ENCODE results near the gene PCSK5.
A peak's percentile ranks its signal among the peaks of the same experiment; 100 is the strongest.
"Not testable (repeated sequence)": the region's sequence is repeated elsewhere in the genome, so short reads cannot be mapped to it uniquely, and the experiment has no call there.

The PCSK5 gene

GRCh38 chr9:75891277-75891741 is 836 bp downstream of the PCSK5 start:
- no peak for DNase-seq

GRCh38 chr9:75891771-75892215 is 1.3 kb downstream of the PCSK5 start:
- DNase-seq: peak; percentile 48

DNA sequence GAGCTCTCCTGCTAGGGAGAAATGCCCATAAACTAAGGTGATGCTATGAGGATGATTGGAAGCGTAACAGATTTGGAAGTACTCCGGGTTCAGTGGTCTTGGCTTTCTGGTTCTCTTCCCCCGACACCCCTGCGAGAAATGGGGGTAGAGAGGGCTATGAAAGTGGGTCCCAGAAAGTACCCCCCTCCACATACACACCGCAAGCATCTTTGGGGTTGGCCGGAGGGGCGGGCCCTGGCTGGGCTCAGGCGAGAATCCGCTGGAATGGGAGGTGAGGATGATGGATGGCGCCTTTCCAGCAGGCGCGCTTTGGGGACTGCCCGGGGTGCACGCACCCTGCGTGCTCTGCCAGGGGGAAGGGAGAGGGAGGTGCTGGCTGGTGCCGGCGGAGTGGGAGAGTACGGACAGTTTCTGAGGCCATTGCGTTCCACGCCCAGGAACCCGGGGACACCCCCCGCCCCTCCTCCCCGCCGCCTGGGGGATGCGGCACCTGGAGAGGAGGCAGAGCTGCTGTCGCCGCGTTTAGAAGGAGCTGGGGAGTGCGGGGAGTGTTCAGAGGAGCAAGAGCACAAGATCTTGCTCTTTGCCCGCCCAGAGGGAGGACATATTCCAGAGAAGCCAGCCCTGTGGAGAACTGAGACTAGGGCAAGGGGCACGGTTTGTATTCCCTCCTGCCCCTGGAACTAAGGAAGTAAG is 1.9 kb downstream of the PCSK5 start:
- peak; percentile 62 for DNase-seq

DNA sequence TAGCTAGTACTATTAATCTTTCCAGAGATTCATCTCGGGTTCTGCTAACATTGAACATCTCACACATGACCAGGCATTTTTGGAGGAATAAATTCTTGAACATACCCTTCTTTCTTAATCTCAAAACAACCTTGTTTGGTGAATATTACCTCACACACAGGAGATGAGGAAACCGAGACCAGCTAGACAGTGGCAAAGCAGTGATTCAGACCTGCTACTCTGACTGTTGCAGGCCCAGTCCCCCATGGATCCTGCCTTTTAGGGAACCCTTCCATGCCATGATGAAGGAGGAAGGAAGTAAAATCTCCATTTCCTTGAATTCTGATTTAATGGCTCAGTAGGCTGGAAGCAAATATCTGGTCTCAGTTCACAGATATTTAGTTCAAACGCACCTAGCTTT is 2.6 kb downstream of the PCSK5 start:
- DNase-seq: no peak

DNA sequence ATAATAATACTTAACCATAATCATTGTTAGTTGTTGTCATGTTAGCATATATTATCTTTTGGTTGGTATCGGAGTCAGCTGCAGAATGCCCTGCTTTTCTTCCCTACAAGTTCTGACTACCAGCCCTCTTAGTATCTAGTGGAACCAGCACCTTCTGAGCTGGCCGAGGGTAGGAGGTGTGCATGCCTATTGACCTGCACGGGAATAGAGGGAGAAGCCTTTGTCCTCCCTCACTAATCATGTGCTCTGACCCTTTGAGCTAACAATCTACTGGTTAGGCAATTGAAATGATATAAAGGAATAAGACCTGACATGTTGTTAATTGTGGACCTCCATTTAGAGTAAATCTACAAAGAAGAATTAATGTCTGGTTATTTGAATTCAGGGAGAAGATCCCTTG is 4.1 kb downstream of the PCSK5 start:
- no peak for DNase-seq

DNA sequence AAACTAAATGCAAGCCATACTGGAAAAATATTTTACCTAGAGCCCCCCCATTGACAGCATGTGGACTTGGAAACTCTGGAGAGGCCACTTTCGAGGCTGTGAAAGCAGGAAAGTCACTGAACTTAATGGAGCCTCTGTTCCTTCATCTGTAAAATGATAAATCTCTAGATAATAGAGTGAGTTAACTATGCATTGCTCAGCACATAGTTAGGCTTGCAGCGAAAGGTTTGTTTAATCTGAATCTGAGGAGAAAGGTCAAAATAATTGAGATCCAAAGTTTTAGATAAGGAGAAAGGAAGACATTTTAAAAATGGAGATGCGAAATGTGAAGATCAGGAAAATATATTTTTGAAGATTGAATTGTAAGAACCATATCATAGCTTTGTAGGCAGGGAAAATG is 4.6 kb downstream of the PCSK5 start:
- no peak for DNase-seq

GRCh38 chr9:75896193-75896592 is 5.7 kb downstream of the PCSK5 start:
- no peak for DNase-seq

DNA sequence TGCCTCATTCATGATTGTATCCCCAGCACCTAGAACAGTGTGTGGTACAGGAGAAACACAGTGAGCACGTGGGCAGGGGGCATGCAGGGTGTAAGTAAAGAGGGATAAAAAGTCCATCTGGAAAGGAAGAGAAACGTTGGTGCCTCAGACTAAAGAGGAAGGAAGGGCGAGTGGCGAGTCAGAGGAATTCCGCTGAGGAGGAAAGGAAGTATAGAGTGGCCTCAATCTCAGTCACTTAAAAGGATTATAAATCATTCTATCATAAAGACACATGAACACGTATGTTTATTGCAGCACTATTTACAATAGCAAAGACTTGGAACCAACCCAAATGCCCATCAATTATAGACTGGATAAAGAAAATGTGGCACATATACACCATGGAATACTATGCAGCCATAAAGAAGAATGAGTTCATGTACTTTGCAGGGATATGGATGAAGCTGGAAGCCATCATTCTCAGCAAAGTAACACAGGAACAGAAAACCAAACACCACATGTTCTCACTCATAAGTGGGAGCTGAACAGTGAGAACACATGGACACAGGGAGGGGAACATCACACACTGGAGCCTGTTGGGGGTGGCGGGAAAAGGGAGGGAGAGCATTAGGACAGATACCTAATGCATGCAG is 10.5 kb downstream of the PCSK5 start:
- DNase-seq: not testable (repeated sequence)

GRCh38 chr9:75903785-75904360 is 13.4 kb downstream of the PCSK5 start:
- no peak for DNase-seq

DNA sequence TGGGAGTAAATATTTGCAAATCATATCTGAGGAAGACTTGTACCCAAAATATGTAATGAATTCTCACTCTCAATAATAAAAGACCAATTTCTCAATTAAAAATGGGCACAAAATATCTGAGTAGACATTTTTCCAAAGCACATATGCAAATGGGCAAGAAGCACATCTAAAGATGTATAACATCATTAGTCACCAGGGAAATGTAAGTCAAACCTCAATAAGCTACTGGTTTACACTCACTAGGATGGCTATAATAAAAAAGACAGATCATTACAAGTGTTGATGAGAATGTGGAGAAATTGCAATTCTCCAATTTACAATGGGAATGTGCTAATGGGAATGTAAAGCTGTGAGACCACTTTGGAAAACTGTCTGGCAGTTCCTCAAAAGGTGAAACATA is 13.9 kb downstream of the PCSK5 start:
- no peak for DNase-seq

DNA sequence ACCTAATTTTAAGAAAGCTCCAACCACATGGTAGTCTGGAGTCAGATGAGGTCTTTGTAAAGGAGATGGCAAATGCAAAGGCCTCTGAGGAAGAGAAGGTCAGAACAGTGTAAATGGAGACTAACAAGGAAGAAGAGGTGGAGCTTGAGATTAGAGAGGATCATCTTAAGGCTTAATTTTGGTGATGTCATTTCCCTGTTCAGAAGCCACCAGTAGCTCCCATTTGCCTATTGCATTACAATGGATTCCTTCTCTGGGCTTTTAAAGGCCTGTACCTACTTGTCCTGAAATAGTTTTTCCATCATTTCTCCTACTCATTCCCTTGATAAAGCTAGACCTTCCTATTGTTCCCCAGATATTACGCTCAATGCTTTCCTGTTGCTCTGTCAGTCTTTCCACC is 16.1 kb downstream of the PCSK5 start:
- no peak for DNase-seq

GRCh38 chr9:75907329-75907728 is 16.9 kb downstream of the PCSK5 start:
- no peak for DNase-seq

DNA sequence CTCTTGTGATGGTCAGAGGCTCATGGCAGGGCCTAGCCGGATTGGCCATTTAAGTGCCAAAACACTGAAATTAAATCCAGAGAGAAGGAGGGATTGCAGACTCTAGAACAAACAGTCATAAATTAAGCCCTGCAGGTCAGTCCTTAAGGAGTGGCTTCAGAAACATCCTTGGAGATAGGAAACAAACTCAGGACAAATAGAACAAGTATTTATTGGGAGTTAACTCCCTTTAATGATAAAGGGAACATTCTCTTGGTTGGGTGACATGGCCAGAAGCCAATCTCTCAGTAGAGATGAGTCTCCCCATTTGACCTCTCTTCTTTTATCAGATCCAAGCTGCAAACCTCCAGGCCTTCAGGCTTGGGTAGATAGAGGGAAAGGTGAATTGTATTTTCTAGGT is 17.4 kb downstream of the PCSK5 start:
- DNase-seq: no peak

DNA sequence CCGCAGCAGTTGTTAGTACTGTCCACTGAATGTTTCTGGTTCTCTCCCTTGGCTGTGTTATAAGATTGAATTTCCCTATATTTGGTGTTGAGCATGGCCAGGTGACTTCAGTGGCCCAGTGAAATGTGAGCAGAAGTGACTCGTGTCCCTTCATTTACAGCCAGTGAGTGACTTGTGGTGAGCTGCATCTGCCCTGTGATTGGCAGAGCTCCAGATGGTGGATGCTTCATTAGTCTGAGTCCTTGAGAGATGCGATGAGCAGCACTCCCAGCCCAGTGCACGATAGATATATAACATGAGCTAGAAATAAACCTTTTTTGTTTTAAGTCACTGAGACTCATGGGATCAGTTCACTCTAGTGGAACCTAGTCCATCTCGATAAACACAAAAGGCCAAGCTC is 19.3 kb downstream of the PCSK5 start:
- no peak for DNase-seq

DNA sequence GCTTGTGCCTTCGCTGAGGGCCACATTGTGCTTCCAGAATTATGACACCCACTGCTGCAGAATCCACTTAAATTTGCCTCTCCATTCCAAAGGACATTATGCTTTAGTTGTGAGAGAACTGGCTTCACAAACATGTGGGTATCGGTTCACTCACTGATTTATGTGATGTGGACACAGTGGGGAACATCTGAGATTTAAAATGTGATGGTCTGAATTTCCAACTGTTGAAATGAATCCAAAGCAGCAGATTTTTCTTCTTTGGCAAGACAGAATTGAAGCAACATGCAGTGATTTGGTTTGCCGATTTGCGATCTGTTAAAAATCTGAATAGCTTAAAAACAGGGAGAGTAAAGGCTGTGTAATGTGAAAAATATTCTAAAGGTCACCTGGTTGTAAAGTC is 20.3 kb downstream of the PCSK5 start:
- no peak for DNase-seq

DNA sequence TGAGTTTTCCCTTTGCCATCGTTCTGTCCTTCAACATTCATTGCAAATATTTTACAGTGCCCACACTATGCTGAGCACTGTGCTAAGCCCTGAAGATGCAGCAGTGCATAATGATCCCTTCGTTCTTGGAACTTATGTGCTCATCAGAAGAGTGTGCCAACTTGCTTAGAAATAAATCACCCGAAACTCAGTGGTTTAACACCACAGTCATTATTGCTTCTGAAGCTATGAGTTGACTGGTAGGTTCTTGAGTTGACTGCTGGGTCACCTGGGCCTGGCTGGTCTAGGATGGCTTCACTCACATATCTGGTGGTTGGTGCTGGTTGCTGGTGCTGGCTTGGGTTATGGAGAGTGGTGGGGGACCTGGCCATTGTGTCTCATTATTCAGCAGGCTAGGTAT is 20.9 kb downstream of the PCSK5 start:
- DNase-seq: no peak

- no peak for DNase-seq
Observed at GRCh38 chr9:75912951-75913350, 22.5 kb downstream of the PCSK5 start.

DNA sequence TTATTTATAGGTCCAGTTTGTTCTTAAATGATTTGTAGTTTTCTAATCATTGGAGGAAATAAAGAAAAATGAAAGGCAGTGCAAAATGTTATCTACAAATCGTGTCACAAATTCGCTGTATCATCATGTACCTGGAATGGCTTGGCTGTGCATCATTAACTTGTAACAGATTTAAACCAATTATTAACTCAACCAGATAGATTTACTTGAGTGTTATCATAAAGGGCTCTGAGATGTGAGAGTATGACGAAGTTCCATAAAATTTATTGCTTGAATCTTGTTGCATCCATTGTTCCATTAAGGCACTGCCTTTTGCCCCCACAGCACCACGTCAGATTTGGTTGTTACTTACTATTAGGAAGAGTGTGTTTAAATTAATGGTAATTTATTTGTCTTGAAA is 23.5 kb downstream of the PCSK5 start:
- no peak for DNase-seq

DNA sequence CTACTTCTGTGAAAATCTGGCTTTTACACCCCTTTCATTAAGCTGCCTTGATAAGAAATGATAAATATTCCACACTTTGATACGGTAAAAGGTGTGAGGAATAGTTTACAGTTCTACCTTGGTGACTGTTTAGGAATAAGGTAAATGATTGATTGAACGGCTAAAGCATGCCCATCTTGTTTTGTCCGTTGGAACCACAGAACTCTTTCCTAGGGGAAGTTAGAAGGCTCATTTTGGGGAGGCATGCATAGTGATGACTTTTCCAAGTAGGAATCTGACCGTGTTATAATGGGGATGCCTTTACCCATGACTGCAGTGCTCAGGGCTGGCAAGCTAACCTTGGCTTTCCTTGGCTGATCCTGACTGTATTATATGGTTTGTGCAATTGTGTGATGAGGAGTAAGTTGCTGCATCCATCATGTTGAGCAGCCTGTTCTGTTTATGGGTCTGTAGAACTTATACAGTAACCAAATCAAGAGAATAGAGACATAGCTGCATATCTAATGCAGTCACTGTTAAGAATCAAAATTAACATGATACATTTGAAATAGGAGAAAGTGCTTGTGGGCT is 24.5 kb downstream of the PCSK5 start:
- no peak for DNase-seq

GRCh38 chr9:75918154-75918553 is 27.7 kb downstream of the PCSK5 start:
- no peak for DNase-seq

DNA sequence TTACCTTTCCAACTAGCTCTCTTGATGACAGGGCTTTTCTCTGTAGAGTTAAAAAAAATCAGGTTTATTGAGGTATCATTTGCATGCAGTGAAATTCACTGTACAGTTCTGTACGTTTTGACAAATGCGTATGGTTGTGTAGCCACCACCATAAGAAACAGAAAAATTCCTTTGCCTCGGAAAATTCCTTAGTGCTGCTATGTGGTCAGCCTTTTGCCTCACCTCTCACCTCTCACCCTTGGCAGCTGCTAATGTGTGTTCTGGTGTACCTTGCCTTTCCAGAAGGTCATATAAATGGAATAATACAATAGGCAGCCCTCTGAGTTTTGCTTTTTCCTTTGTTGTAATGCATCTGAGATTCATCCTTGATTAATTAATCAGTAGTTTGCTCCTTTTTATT is 28.4 kb downstream of the PCSK5 start:
- DNase-seq: no peak

- DNase-seq: no peak
Observed at GRCh38 chr9:75921391-75922127, 31.1 kb downstream of the PCSK5 start.

DNA sequence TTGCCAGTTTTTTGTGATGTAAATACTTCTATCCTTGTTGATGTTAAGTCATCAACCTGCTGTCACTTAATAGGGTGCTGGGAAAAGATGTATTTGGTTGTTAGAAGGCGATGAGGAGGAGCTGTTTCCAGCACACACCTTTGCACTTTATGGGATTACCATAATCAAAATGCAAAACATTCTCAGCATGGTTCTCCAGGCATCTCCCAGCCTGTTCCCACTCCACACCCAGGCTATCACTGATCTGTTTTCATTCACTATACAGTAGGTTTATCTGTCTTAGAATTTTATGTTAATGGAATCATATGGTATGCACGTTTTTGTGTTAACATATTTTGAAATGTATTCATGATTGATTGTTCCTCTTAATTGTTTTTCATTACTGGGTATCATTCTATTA is 35.9 kb downstream of the PCSK5 start:
- DNase-seq: no peak
